MM.1S (cell line): ENCODE measurements around the gene DEPDC1B.

Source experiments
- DNase-seq: peaks from one replicate; pipeline ENCODE4 v3.0.0-alpha.2; 2015
- H2AFZ ChIP-seq: fragments of 300-600 bp; sonication (generic); 2 replicates; pipeline ENCODE4 v1.6.0; 2016; ENCODE audit warnings: antibody characterized with exemption, low read length
- H3F3A ChIP-seq: fragments of 300-600 bp; sonication (generic); 2 replicates; pipeline ENCODE4 v1.6.1; 2016; ENCODE audit warnings: mild to moderate bottlenecking, antibody characterized with exemption, low read length, moderate library complexity, mixed read lengths; ENCODE audit not compliant: insufficient read depth
- H3K27ac ChIP-seq: fragments of 300-600 bp; sonication (generic); 2 replicates; pipeline ENCODE4 v1.5.1; 2016; ENCODE audit warnings: mild to moderate bottlenecking, low read length
- H3K27me3 ChIP-seq: fragments of 300-600 bp; sonication (generic); replicated peaks from 2 replicates; pipeline ENCODE4 v1.6.0; 2016; ENCODE audit warnings: low read length; ENCODE audit not compliant: insufficient read depth
- H3K36me3 ChIP-seq: fragments of 300-600 bp; sonication (generic); replicated peaks from 2 replicates; pipeline ENCODE4 v1.6.1; 2016; ENCODE audit warnings: mild to moderate bottlenecking, low read length, mixed read lengths; ENCODE audit not compliant: insufficient read depth
- H3K4me1 ChIP-seq: fragments of 300-600 bp; sonication (generic); 2 replicates; pipeline ENCODE4 v1.6.1; 2016; ENCODE audit warnings: low read length, mixed read lengths
- H3K4me2 ChIP-seq: fragments of 300-600 bp; sonication (generic); 2 replicates; pipeline ENCODE4 v1.6.0; 2016; ENCODE audit warnings: low read depth, low read length
- H3K4me3 ChIP-seq: fragments of 300-600 bp; sonication (generic); 2 replicates; pipeline ENCODE4 v1.5.1; 2016; ENCODE audit warnings: low read length, mixed read lengths
- H3K79me2 ChIP-seq: fragments of 300-600 bp; sonication (generic); 2 replicates; pipeline ENCODE4 v1.6.1; 2016; ENCODE audit warnings: mixed run types, low read length, mixed read lengths
- H3K9ac ChIP-seq: fragments of 300-600 bp; sonication (generic); 2 replicates; pipeline ENCODE4 v1.6.1; 2016; ENCODE audit warnings: low read length, mixed read lengths
- H3K9me2 ChIP-seq: fragments of 300-600 bp; sonication (generic); replicated peaks from 2 replicates; pipeline ENCODE4 v1.6.1; 2016; ENCODE audit warnings: mild to moderate bottlenecking, low read length, mixed read lengths; ENCODE audit not compliant: insufficient read depth
- H3K9me3 ChIP-seq: fragments of 300-600 bp; sonication (generic); replicated peaks from 2 replicates; pipeline ENCODE4 v1.6.1; 2016; ENCODE audit warnings: mild to moderate bottlenecking, low read length, mixed read lengths; ENCODE audit not compliant: insufficient read depth
- H4K20me1 ChIP-seq: fragments of 300-600 bp; sonication (generic); 2 replicates; pipeline ENCODE4 v1.6.1; 2016; ENCODE audit warnings: mild to moderate bottlenecking, low read length, moderate library complexity, mixed read lengths; ENCODE audit not compliant: insufficient read depth
- EZH2 ChIP-seq: fragments of 300-600 bp; sonication (generic); optimal IDR thresholded peaks from 2 replicates; pipeline ENCODE3; 2017; ENCODE audit warnings: low read depth, mild to moderate bottlenecking, antibody characterized with exemption, low read length, mixed read lengths
- EZH2phosphoT487 ChIP-seq: fragments of 300-600 bp; sonication (generic); IDR thresholded peaks from 2 replicates; pipeline ENCODE4 v1.6.1; 2018; ENCODE audit warnings: antibody characterized with exemption, low read length
- TF ChIP-seq, protein P1 (sequence below): fragments of 300-600 bp; sonication (generic); IDR thresholded peaks from 2 replicates; pipeline ENCODE4 v1.5.1; 2016; ENCODE audit warnings: antibody characterized with exemption, low read length, mixed read lengths

Gene DEPDC1B

DNA sequence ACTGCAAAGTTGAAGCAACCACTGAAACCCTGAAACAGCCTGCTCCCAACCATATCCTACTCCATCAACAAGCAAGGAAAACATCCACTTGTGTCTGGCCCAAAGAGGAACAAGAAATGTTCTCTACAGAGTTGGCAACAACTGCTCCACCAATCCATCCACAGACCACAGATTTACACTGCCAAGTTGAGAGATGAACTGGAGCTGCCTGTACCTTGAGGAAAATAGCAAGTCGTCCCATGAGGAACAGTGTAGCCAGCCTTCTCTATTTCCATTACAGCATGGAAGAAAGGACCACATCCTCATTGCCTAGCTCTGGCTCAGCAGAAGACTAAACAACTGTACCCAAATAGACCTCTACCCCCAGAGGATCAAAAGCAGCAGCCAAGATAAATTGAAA lies 60.4 kb downstream of the DEPDC1B start:
- Histone ChIP-seq H2AFZ (no peak overlapping the region), H3F3A (no peaks in the 10 kb centered on the region), H3K27me3 (no peaks in the 10 kb centered on the region), H4K20me1 (no peaks in the 10 kb centered on the region), H3K27ac (no peak overlapping the region), H3K9me2 (no peaks in the 10 kb centered on the region), H3K4me2 (no peak overlapping the region), H3K9ac (no peak overlapping the region), H3K4me3 (no peak overlapping the region), H3K4me1 (no peaks in the 10 kb centered on the region), H3K9me3 (no peaks in the 10 kb centered on the region), H3K36me3 (no peaks in the 10 kb centered on the region; the same call in 1 of the 2 replicates), H3K79me2 (no peaks in the 10 kb centered on the region)
- TF ChIP-seq EZH2 (no peak), EZH2phosphoT487 (no peak)
- TF ChIP-seq, protein P1, sequence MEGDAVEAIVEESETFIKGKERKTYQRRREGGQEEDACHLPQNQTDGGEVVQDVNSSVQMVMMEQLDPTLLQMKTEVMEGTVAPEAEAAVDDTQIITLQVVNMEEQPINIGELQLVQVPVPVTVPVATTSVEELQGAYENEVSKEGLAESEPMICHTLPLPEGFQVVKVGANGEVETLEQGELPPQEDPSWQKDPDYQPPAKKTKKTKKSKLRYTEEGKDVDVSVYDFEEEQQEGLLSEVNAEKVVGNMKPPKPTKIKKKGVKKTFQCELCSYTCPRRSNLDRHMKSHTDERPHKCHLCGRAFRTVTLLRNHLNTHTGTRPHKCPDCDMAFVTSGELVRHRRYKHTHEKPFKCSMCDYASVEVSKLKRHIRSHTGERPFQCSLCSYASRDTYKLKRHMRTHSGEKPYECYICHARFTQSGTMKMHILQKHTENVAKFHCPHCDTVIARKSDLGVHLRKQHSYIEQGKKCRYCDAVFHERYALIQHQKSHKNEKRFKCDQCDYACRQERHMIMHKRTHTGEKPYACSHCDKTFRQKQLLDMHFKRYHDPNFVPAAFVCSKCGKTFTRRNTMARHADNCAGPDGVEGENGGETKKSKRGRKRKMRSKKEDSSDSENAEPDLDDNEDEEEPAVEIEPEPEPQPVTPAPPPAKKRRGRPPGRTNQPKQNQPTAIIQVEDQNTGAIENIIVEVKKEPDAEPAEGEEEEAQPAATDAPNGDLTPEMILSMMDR, result no peak
- DNase-seq, result no peak

DNA sequence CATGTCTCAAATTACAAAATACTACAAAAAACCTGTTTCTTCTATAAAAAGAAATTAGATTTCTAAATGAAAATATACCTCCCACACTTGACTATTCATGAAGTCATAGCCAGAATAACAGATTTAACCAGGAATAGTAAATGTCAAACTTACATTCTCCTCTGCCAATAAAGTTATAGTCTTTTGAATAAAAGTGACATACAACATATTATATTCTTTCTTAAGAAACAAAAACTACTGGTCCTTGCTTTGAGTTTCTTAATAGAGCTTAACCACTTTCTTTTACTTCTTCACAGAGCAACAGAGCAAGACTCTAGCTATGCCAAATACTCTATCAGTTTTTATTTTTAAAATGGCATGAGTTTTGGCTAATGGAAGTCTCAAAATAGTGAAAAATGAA lies 61.7 kb downstream of the DEPDC1B start:
- TF ChIP-seq, protein P1, result no peak
- TF ChIP-seq EZH2phosphoT487, result no peak
- no peak for TF ChIP-seq EZH2
- Histone ChIP-seq H3K4me3 (no peak overlapping the region), H3F3A (no peaks in the 10 kb centered on the region), H3K4me2 (no peak overlapping the region), H3K36me3 (no peaks in the 10 kb centered on the region; the same call in 1 of the 2 replicates), H3K27me3 (no peaks in the 10 kb centered on the region), H3K4me1 (no peaks in the 10 kb centered on the region), H3K9ac (no peak overlapping the region), H3K79me2 (no peaks in the 10 kb centered on the region), H3K27ac (no peak overlapping the region), H2AFZ (no peak overlapping the region), H3K9me3 (no peaks in the 10 kb centered on the region), H4K20me1 (no peaks in the 10 kb centered on the region), H3K9me2 (no peaks in the 10 kb centered on the region)
- no peak for DNase-seq

DNA sequence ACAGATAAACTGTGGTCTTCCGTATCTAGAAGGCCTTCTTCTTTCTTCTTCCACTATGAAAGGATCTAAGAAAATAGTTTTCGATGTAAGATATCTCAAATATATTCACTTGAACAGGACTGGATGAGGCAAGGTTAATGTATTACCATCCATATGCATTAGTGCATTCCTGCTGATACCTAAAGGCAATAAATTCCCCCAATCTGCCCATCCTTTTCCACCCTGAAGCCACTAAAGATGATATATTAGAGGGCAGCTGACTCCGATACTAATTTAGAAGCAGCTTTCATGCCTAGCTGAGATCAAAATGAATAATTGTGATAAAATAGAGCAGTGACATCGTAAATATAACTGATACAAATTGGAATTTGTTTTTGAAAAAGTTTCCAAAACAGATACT lies 63.3 kb downstream of the DEPDC1B start:
- H3K79me2 ChIP-seq, result no peaks in the 10 kb centered on the region
- no peak for TF ChIP-seq EZH2
- TF ChIP-seq, protein P1, result no peak
- no peak for TF ChIP-seq EZH2phosphoT487
- H3K9me3 ChIP-seq, result no peaks in the 10 kb centered on the region
- H3K4me1 ChIP-seq, result no peaks in the 10 kb centered on the region
- H2AFZ ChIP-seq, result no peak overlapping the region
- H3F3A ChIP-seq, result no peaks in the 10 kb centered on the region
- no peak overlapping the region for H3K4me2 ChIP-seq
- H3K27me3 ChIP-seq, result no peaks in the 10 kb centered on the region
- no peak overlapping the region for H3K27ac ChIP-seq
- no peak overlapping the region for H3K4me3 ChIP-seq
- H3K9ac ChIP-seq, result no peak overlapping the region
- DNase-seq, result no peak
- no peaks in the 10 kb centered on the region for H3K36me3 ChIP-seq
- no peaks in the 10 kb centered on the region for H3K9me2 ChIP-seq
- no peaks in the 10 kb centered on the region for H4K20me1 ChIP-seq

DNA sequence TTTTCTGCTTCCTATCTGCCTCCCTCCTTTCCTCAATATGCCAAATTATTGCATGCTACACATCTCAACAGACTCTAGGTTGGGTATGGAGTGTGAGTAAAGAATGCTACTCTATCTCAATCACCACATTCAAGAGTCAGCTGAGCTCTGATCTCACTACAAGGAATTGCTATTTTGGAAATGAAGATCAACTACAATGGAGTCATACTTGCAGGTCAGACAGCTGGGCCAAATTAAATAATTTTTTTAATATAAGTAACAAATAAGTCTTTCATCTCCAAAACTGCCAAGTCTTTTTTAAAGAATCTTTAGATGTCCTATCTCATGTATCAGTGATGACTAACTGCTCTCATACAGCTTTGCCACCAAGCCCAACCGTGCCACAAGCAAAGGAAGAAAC lies 64.0 kb downstream of the DEPDC1B start:
- no peaks in the 10 kb centered on the region for H3K9me2 ChIP-seq
- no peak for DNase-seq
- no peaks in the 10 kb centered on the region for H4K20me1 ChIP-seq
- H3K79me2 ChIP-seq, result no peaks in the 10 kb centered on the region
- H3K9me3 ChIP-seq, result no peaks in the 10 kb centered on the region
- no peaks in the 10 kb centered on the region for H3K36me3 ChIP-seq
- H3K27me3 ChIP-seq, result no peaks in the 10 kb centered on the region
- no peaks in the 10 kb centered on the region for H3F3A ChIP-seq
- no peak overlapping the region for H3K27ac ChIP-seq
- H3K4me3 ChIP-seq, result no peak overlapping the region
- TF ChIP-seq, protein P1, result no peak
- TF ChIP-seq EZH2 (no peak), EZH2phosphoT487 (no peak)
- H3K4me1 ChIP-seq, result no peaks in the 10 kb centered on the region
- H3K9ac ChIP-seq, result no peak overlapping the region
- H2AFZ ChIP-seq, result no peak overlapping the region
- no peak overlapping the region for H3K4me2 ChIP-seq
